Vagina (tissue), 2 donors: ENCODE measurements around the gene ST3GAL6. TPM values are rescaled to one million over a fixed set of nuclear protein-coding genes. Genes with fewer than 3 reads are reported as not detected.

ENCODE experiments used
- DNase-seq, 2 donors: peaks; one replicate each; pipeline ENCODE4 v3.0.0-alpha.2; 2017; ENCODE audit errors: extremely low spot score in 2 of 2
- H3K27ac ChIP-seq: fragments of 200-600 bp; sonication (generic); one replicate; pipeline ENCODE4 v1.5.1; 2019
- H3K27me3 ChIP-seq: fragments of 200-600 bp; sonication (generic); one replicate; pipeline ENCODE4 v1.5.1; 2019
- H3K36me3 ChIP-seq, 2 donors: fragments of 200-600 bp; sonication (generic); one replicate each; pipeline ENCODE4 v1.5.1; 2017 to 2019
- H3K4me1 ChIP-seq: fragments of 200-600 bp; sonication (generic); one replicate; pipeline ENCODE4 v1.5.1; 2019
- H3K4me3 ChIP-seq, 2 donors: fragments of 200-600 bp; sonication (generic); 1 replicate in 1 of 2; 2 replicates in 1 of 2; pipeline ENCODE4 v1.5.1; 2016 to 2019
- H3K9me3 ChIP-seq: fragments of 200-600 bp; sonication (generic); one replicate; pipeline ENCODE4 v1.5.1; 2019
- POLR2A ChIP-seq, 2 donors: fragments of 450-650 bp; IDR thresholded peaks; one replicate each; pipeline ENCODE4 v1.6.1; 2017; ENCODE audit warnings: antibody characterized with exemption in 2 of 2, mild to moderate bottlenecking in 2 of 2, moderate library complexity in 2 of 2
- POLR2AphosphoS5 ChIP-seq, 2 donors: sonication (generic); formaldehyde crosslinking; IDR thresholded peaks; one replicate each; pipeline ENCODE4 v1.9.0; 2017; ENCODE audit warnings: antibody characterized with exemption in 2 of 2, mild to moderate bottlenecking in 2 of 2, low read depth in 1 of 2; ENCODE audit not compliant: insufficient read depth in 1 of 2
- intact Hi-C: fragments of 100-400 bp; cut with DNase I; formaldehyde crosslinking; loops from one replicate; pipeline ENCODE4 v1.15.1; 2023
- total RNA-seq: library from RNA; depleted of rRNA; stranded (reverse); fragments of >200 nt; gene quantifications from one replicate; pipeline ENCODE4 v1.2.3, GENCODE V29; 2016
- TF ChIP-seq, protein P1 (sequence below), 3 experiments: fragments of 450-650 bp in 2 of 3; fragments of 200-600 bp in 1 of 3; sonication (generic) in 1 of 3; IDR thresholded peaks; one replicate each; pipeline ENCODE4 v1.5.1; 2017 to 2019; ENCODE audit warnings: antibody characterized with exemption in 3 of 3, mild to moderate bottlenecking in 2 of 3, moderate library complexity in 2 of 3

ST3GAL6 gene
- total RNA-seq, 1 donor from 2014 or later, result 1.7 TPM

- Histone ChIP-seq H3K4me3 (no peak overlapping the region), H3K9me3 (no peaks in the 10 kb centered on the region), H3K27me3 (no peaks in the 10 kb centered on the region), H3K36me3 (peaks cover 0 to 8% of the 10 kb centered on the region in 2 donors), H3K4me1 (no peaks in the 10 kb centered on the region), H3K27ac (no peak overlapping the region)
- no peak for TF ChIP-seq POLR2AphosphoS5 (IDR thresholded peaks at IDR 0.05; ENCODE audit: insufficient read depth in 1 of 2, low read depth in 1 of 2)
- TF ChIP-seq POLR2A (IDR thresholded peaks at IDR 0.05), result no peak
- TF ChIP-seq, protein P1, sequence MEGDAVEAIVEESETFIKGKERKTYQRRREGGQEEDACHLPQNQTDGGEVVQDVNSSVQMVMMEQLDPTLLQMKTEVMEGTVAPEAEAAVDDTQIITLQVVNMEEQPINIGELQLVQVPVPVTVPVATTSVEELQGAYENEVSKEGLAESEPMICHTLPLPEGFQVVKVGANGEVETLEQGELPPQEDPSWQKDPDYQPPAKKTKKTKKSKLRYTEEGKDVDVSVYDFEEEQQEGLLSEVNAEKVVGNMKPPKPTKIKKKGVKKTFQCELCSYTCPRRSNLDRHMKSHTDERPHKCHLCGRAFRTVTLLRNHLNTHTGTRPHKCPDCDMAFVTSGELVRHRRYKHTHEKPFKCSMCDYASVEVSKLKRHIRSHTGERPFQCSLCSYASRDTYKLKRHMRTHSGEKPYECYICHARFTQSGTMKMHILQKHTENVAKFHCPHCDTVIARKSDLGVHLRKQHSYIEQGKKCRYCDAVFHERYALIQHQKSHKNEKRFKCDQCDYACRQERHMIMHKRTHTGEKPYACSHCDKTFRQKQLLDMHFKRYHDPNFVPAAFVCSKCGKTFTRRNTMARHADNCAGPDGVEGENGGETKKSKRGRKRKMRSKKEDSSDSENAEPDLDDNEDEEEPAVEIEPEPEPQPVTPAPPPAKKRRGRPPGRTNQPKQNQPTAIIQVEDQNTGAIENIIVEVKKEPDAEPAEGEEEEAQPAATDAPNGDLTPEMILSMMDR (IDR thresholded peaks at IDR 0.05), result no peak
- intact Hi-C loops, result no loop called here
- DNase-seq, result no peak
Measured at GRCh38 chr3:98799479-98799878, 36.3 kb downstream of the ST3GAL6 start.

DNA sequence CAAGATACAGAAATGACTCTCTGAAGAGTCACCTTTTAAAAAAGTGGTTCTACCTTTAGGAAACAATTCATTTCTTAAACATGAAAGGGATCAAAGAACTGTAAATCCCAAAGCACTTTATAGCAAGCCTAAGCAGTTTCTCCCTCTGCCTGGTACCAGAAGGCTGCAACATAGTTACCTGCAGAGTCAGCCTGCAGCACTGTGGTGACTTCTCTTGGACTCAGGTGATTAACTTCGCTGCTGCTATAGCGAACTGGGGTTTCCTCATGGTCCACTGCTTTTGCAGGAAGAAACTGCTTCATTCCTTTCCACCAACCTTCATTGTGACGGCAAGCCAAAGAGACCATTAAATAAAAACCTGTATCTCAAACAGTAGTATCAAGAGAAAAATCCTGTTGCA is 37.3 kb downstream of the ST3GAL6 start:
- no peak for DNase-seq
- peaks cover 0 to under 1% of the 10 kb centered on the region in 2 donors for H3K36me3 ChIP-seq
- no peaks in the 10 kb centered on the region for H3K4me1 ChIP-seq
- H3K27me3 ChIP-seq, result no peaks in the 10 kb centered on the region
- H3K27ac ChIP-seq, result no peak overlapping the region
- no peak overlapping the region for H3K4me3 ChIP-seq
- TF ChIP-seq, protein P1 (IDR thresholded peaks at IDR 0.05), result no peak
- TF ChIP-seq POLR2A (IDR thresholded peaks at IDR 0.05) (no peak), POLR2AphosphoS5 (IDR thresholded peaks at IDR 0.05; ENCODE audit: insufficient read depth in 1 of 2, low read depth in 1 of 2) (no peak)
- intact Hi-C loops, result no loop called here
- no peaks in the 10 kb centered on the region for H3K9me3 ChIP-seq

GRCh38 chr3:98801043-98801747 is 38.1 kb downstream of the ST3GAL6 start:
- Histone ChIP-seq H3K27ac (no peak overlapping the region), H3K4me3 (no peak overlapping the region), H3K27me3 (no peaks in the 10 kb centered on the region), H3K36me3 (no peaks in the 10 kb centered on the region), H3K4me1 (no peaks in the 10 kb centered on the region), H3K9me3 (no peaks in the 10 kb centered on the region)
- DNase-seq, result no peak
- TF ChIP-seq POLR2AphosphoS5 (IDR thresholded peaks at IDR 0.05; ENCODE audit: insufficient read depth in 1 of 2, low read depth in 1 of 2), result no peak
- TF ChIP-seq, protein P1 (IDR thresholded peaks at IDR 0.05), result no peak
- no peak for TF ChIP-seq POLR2A (IDR thresholded peaks at IDR 0.05)
- intact Hi-C loops, result no loop called here

- Histone ChIP-seq H3K36me3 (peaks cover 0 to 14% of the 10 kb centered on the region in 2 donors), H3K4me1 (no peaks in the 10 kb centered on the region), H3K9me3 (no peaks in the 10 kb centered on the region), H3K4me3 (no peak overlapping the region), H3K27me3 (no peaks in the 10 kb centered on the region), H3K27ac (no peak overlapping the region)
- intact Hi-C loops, result no loop called here
- no peak for DNase-seq
- TF ChIP-seq POLR2AphosphoS5 (IDR thresholded peaks at IDR 0.05; ENCODE audit: insufficient read depth in 1 of 2, low read depth in 1 of 2) (no peak), POLR2A (IDR thresholded peaks at IDR 0.05) (no peak)
- TF ChIP-seq, protein P1 (IDR thresholded peaks at IDR 0.05), result no peak
Measured at GRCh38 chr3:98805571-98805970, 42.4 kb downstream of the ST3GAL6 start.

DNA sequence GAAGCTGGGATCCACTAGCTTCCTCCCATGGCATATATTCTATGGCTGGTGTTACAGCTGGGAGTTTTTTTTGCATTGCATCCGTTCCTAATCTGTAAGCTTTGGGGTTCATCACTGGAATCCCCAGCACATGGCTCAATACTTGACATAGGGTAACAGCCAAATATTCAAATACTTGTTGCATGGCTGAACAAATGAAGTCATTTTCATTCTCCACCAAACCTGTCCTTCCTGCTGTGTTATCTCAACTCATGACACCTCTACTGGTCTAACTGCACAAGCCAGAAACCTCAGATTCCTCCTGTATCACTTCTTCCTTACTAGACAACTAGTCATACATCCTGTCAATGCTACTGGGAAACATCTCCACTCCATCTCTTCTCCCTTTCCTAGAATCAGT is 43.4 kb downstream of the ST3GAL6 start:
- Histone ChIP-seq H3K4me3 (no peak overlapping the region), H3K36me3 (peaks cover 0 to 14% of the 10 kb centered on the region in 2 donors)
- intact Hi-C loops, result no loop called here

More for the DNA sequence above, 43.4 kb downstream of the ST3GAL6 start:
- no peaks in the 10 kb centered on the region for H3K27me3 ChIP-seq
- H3K4me1 ChIP-seq, result no peaks in the 10 kb centered on the region
- DNase-seq, result no peak
- TF ChIP-seq, protein P1 (IDR thresholded peaks at IDR 0.05), result no peak
- TF ChIP-seq POLR2A (IDR thresholded peaks at IDR 0.05) (no peak), POLR2AphosphoS5 (IDR thresholded peaks at IDR 0.05; ENCODE audit: insufficient read depth in 1 of 2, low read depth in 1 of 2) (no peak)
- H3K9me3 ChIP-seq, result no peaks in the 10 kb centered on the region
- no peak overlapping the region for H3K27ac ChIP-seq
